GM21723 (cell line): ENCODE data around the gene CENPB.

Experiments used
- ATAC-seq: cut with Tn5 transposase; IDR thresholded peaks from one replicate; pipeline ENCODE4 v1.9.1; 2021; ENCODE audit warnings: mild to moderate bottlenecking, moderate library complexity; ENCODE audit not compliant: unreplicated experiment

CENPB gene

DNA sequence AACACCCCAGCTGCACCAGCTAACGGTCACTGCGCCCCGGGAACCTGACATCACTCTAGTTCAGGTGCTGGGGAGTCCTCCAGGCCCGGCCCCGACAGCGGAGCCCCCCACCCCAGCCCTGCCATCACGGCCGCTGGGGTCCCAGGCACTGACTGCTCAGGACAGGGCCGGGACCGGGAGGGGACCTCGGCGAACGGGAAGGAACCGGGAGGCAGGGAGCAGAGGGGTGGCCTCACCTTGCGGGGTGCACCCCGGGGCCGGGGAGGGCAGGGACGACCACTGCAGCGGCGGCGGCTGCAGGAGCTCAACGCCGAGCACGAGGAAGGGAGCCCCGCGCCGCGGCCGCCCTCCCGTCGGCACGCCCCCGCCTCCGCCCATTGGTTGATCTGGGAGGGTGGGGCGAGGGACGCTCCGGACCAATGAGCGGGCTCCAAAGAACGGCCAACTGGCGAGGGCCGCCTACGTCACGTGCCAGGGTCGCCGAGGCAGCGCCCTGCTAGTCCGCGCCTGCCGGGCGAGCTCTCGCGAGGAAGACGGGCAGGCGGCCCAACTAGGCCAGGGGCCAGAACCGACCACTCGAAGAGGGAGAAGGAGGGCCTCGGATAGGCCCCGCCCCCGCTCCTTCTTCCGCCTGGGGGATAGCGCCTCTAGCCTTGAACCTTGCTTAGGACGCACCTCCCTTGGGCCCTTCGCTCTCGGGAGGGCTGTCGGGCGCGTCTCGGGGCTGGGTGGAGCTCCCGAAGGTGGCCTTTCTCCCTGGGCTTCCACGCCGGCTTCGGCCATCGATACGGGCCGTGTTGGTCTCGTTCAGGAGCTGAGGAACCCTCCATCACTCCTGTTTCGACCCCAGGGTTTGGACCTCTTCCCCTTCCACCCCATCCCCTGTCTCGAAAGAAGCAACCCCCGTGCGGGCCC is 18.9 kb downstream of the CENPB start, which contains the start of gene ADISSP:
ADISSP (minus strand) TSS at position 327 of the 915 bp plus-strand sequence. CDS start 7,653 bp downstream, outside the sequence.
- peak; percentile 94 for ATAC-seq

DNA sequence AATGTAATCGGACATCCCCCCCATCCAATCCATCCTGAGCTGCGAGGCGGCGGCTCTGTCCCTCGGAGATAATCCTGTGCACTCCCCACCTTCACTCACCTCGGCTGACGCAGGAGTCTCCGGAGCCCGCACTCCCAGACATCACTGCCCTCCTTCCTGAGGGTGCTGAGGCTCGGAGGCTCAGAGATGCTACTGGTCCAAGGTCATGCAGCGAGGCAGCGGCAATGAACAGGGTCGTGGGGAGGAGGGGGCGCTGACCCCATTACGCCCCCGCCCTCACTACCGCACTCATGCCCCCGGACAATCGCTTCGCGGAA is 19.5 kb downstream of the CENPB start:
- ATAC-seq = no peak

- no peak for ATAC-seq
These were observed 20.0 kb downstream of the CENPB start for GRCh38 chr20:3766422-3767109.

DNA sequence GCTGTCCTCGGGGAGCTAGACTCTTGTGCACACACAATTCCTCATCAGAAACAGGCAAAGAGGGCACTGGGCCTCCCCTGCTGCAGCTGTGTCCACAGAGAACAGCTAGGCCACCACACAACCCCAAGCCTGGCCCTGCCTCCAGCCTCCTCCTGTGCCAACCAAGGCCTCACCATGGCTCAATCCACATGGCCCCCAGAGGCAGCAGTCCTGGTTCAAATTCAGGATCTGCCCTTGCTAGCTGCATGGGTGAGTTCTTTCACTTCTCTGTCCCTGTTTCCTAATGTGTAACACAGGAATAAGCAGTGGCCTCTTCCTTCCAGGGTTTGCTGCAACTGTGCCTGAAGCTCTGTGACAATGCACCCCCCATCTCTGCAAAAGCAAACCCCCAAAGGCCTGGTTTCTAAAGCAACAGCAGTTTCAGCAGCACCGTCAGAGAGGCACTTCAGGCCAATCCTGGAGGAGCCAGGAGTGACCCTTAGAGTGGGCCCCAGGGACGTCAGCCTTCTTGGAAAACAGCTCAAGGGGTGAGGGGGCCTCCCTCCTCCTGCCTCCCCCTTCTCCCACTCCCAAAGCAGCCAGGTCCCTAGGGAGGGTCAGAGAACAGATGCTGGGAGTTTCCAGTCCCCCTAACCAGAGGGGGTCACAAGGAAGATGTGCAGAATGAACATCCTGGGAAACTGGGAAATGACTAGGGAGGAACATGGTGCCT is 21.2 kb downstream of the CENPB start:
- no peak for ATAC-seq

- ATAC-seq = no peak
These were observed 21.9 kb downstream of the CENPB start for GRCh38 chr20:3764659-3765058.

DNA sequence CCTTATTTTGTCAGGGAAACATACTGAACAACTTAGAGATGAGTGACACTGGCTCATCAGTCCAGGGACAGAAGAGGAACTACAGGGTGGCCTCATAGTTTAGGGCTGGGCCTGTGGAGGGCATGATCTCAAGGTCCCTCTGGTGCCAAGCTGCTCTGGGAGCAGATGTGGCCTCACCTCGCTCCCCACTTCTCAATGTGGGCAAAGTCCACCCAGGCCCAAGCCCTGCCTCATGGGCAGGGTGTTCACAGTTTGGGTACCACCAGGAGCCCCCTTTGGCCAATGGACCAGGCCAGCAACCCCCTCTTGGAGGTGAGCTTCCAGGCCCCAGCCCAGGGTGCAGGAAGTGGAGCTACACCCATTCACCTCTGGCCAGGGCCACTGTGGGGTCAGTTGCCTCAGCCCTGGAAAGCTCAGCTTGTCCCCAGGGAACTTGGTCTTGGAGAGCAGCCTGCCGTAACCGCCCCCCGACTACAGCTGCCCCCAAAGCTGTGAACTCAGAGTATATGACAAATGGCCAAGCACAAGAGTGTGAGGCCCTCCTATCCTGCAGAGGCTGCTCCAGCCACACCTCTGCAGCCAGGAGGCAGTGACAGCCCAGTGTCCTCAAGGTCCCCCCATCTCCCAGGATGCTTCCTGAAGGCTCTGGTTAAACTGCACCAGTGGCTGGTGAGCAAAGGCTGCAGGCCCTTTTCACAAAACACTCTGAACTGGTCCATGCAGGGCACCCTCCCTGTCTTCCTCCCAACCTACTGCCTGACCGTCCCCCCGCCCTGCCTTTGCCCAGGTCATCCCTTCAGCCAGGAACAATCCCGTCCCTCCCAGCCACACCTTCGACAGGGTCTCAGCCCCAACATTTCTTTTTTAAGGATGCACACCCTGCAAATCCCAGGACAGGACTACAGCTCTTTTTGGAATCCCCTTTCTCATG is 22.6 kb downstream of the CENPB start:
- no peak for ATAC-seq

- no peak for ATAC-seq
These were observed 25.7 kb downstream of the CENPB start for GRCh38 chr20:3760655-3761348.

GRCh38 chr20:3759884-3760283 is 26.7 kb downstream of the CENPB start:
- no peak for ATAC-seq

DNA sequence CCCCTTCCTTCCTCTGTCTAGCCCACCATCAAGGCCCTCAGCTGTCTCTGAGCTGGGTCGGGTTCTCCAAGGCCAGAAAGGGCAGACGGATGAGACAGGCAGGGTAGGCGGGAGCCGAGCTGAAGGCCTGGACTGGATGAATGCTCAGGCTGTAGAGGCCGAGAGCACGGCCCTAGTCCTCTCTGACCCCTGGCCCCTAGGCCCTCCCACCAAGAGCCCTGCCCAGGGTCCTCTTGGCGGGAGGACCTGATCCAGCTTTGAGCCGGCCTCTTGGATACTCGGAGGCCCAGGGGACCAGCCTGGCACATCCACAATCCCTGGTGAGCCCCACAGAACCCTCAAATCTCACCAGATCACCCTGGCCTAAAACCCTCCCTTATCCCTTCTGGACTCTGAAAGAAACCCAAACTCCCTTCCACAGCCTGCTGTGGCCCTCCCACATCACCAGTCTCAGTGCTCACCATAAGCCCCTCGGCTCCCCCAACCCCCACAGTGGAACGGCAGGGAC is 27.2 kb downstream of the CENPB start:
- no peak for ATAC-seq

- ATAC-seq = no peak
These were observed 28.0 kb downstream of the CENPB start for GRCh38 chr20:3758566-3758965.

GRCh38 chr20:3757268-3757667 is 29.3 kb downstream of the CENPB start:
- no peak for ATAC-seq

- ATAC-seq = no peak
These were observed 30.6 kb downstream of the CENPB start for GRCh38 chr20:3755814-3756480.

DNA sequence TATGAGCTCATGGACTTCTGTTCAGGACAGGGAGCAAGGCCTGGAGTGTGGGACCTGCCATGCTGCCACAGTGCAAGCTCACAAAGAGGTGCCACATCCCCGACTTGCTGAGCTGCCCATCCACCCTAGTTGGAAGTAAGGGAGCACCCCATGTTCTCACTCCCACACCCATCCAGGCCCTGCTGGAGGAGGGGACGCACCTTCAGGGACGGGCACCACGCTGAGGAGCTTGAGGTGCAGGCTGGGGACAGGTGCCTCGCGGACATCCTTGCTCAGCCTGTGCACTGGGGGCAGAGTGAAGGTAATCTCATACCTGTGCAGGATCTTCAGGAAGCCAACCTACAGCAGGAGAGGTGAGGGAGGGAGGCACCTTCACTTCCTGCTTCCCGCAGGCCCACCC is 31.3 kb downstream of the CENPB start:
- no peak for ATAC-seq

DNA sequence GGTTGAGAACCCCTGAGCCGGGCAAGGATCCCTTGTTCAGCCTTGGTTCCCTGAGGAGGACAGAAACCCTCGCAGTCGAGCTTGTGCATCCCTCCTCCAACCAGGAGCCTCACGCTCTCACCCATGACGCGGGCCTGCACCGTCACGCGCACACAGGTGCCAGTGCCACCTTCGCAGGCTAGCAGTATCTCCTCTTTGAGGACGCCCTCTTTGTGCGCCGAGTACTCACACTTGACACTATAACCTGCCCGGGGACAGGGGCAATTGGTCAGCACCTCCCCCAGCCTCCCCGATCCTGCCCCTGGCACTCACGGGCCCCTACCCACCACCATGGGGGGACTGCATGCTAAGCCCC is 32.3 kb downstream of the CENPB start:
- no peak for ATAC-seq

DNA sequence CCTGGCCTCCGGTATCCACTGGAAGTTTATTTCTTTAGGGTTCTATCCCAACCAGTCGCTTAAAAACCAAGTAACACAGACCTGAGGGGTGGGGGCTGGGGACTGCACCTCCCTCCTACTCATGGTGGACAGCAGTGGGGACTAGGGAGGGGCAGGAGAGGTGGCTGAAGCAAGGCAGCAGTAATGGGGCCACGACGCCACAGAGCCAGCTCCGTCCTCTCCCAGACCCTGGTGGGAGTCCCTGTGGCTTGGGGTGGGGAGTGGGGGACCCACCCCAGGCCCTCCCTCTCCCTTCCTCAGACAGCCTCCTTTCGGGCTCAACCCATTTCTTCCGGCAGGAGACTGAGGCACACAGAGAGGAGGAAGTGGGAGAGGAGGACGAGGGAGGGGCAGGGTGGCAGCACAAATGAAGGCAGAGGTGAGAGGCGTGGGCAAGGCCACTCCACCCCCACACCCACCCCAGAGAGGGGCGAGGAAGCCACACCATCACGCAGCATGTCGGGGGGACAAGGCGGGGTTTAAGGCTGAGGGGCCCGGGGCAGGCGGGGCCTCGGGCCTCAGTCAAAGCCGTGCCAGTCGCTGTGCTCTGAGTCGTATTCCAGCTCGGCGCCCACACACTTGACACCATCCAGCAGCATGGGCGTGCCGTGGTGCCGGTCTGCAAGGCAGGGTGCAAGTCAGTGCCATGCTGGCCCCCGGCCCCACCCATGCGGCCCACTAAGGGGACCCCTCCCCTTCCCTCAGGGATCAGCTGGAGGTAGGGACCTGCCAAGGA is 32.9 kb downstream of the CENPB start:
- no peak for ATAC-seq

DNA sequence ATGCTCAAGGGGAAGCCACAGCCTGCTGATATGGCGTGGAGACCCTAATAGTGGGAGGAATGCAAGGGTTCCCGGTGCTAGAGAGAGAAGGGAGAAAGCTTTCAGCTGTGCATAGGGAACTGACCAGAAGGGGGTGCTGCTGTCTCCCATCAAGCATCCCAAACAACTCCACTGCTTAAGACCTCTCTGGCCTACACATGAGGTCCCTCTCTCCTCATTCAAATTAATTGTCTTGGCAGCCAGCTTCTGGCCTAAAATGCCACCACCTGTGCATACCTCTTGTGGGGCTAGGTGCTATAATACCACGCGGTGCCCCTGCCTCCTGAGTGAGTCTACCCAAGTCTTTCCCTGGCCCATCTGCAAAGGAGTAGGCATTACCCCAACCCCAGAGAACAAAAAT is 33.4 kb downstream of the CENPB start:
- ATAC-seq = no peak

- no peak for ATAC-seq
These were observed 34.2 kb downstream of the CENPB start for GRCh38 chr20:3752386-3752759.

DNA sequence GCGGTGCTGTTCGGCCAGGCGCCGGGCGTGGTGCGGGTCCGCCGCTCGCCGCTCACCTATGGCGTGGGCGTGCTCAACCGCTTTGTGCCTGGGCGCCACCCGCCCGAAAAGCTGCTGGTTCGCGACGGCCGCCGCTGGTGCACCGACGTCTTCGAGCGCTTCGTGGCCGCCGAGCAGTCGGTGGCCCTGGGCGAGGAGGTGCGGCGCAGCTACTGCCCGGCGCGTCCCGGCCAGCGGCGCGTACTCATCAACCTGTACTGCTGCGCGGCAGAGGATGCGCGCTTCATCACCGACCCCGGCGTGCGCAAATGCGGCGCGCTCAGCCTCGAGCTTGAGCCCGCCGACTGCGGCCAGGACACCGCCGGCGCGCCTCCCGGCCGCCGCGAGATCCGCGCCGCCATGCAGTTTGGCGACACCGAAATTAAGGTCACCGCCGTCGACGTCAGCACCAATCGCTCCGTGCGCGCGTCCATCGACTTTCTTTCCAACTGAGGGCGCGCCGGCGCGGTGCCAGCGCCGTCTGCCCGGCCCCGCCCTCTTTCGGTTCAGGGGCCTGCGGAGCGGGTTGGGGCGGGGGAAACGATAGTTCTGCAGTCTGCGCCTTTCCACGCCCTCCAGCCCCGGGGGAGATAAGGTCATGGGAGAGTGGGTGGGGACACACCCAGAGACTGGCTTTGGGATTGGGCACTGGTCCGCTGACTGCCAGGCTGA is 34.7 kb downstream of the CENPB start:
- no peak for ATAC-seq
